ENCODE data around the gene POLR3B.

- no peak for TF ChIP-seq TCF12 (IDR thresholded peaks at IDR 0.05; ENCODE audit: low read depth, low read length)
- no peak for TF ChIP-seq EZH2 (IDR thresholded peaks at IDR 0.05; ENCODE audit: low read depth, low read length, severe bottlenecking)
- no peak for TF ChIP-seq CTCF (IDR thresholded peaks at IDR 0.05; ENCODE audit: control extremely low read depth in 1 of 3, insufficient read depth in 1 of 3, low read depth in 1 of 3, low read length in 3 of 3)
- TF ChIP-seq SP1 (IDR thresholded peaks at IDR 0.05; ENCODE audit: low read depth, low read length): no peak
- no peak for TF ChIP-seq RAD21 (IDR thresholded peaks at IDR 0.05 in 1 of 2, conservative IDR thresholded peaks at IDR 0.05 in 1 of 2; ENCODE audit: low read depth in 2 of 2, low read length in 2 of 2)
Measured at GRCh38 chr12:106442575-106442974, 85.0 kb downstream of the POLR3B start.

All from H1 (cell line).